Measurements from ENCODE around the gene RIMBP2.

The RIMBP2 gene

DNA sequence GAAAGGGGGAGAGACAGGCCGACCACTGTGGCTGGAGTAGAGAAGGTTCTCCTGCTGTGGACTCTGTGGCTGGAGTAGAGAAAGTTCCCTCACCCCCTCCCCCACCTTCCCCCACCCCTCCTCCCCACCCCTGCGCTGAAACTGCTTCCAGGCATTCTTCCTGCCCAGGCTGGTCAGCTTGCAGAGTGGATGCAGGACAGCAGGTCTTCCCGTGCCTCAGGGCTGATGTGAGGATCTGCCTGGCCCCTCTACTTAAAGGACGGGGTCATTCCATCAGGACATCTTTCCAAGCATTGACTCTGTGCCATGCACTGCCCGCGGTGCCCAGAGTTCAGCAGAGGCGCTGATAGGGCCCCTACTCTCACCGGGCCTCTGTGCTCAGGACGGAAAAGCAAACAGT lies 13.2 kb upstream of the RIMBP2 start:
- no peak for DNase-seq

DNA sequence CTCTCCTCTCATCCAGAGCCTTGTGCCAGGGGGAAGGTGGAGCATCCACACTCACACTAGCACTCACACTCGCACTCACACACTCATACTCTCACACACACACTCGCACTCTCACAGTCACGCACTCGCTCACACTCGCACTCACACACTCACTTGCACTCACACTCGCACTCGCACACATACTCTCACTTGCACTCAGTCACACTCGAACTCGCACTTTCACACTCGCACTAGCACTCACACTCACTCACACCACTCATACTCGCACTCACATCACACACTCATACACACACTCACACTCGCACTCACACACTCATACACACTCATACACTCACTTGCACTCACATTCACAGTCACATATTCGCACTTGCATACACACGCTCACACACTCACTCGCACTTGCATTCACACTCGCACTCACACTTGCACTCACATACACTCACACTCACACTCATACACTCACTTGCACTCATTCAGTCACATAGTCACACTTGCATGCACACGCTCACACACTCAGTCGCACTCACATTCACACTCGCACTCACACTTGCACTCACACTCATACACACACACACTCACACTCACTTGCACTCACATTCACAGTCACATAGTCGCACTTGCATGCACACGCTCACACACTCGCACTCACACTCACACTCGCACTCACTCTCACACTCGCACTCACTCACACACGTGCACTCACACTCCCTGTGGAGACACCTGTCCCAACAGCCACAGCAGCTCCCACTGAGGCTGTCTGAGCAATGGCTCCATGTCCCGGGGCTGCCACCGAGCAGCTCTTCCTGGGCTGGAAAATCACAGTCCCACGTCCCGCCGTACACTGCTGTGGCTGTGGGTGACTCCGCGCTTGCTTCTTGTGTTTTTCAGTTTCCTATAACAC lies 12.3 kb upstream of the RIMBP2 start:
- DNase-seq, result no peak

DNA sequence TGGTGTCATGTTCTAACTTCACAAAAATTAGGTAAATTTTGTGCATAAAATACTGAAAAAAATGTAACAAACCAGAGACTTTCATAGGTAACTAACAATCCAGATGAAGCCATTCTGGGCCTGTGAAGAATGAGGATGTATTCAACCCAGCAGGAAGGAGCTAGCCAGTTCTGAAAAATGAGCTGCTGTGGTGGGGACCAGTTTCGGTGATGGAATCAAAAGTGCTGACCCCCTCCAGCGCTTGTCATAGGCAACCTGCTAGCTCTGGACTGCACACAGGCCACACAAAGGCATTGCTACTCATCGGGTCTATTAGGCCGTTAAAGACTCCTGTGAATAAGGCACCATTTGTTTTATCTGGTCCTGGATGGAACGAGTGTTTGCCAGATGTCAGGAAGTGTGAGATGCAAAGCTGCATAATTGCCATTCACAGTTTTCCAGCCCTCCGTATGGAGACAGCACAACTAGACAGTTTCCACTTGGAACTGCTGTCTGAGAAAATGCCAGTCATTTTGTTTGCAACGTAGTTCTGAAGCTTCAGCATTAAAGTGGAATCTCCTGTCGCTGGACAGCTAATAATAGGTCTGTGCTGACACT lies 3.3 kb upstream of the RIMBP2 start:
- no peak for DNase-seq

DNA sequence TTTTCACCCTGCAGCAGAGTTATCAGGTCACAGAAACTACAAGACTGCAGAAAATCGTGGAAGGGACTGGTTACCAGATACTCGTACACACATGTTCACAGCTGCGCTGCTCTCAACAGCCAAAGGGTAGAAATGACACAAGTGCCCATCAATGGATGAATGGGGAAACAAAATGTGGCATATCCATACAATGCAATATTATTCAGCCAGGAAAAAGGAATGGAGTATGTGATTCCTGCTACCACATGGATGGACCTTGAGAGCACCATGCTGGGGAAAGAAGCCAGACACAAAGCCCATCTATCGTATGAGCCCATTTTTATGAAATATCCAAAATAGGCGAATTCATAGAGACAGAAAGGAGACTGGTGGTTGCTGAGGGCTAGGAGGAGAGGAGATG lies 1.7 kb upstream of the RIMBP2 start:
- no peak for DNase-seq

DNA sequence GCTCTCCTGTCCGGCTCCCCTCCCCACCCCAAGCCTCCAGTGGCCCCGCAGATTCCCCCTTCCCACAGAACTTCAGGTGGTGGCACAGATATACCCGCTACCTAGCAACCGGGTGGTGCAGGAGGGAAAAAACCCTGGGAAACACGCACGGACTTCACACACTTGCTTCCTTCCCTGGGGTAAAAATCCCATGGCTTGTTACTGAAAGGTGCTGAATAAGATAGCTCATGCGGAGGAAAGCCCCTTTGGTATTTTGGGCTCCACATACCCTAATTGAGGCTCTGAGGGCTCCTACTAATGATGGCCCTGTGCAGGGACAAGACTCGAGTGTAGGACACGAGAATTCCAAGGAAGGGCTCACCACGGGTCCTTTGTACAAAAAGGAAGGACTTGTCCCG lies 869 bp upstream of the RIMBP2 start:
- DNase-seq, result no peak

DNA sequence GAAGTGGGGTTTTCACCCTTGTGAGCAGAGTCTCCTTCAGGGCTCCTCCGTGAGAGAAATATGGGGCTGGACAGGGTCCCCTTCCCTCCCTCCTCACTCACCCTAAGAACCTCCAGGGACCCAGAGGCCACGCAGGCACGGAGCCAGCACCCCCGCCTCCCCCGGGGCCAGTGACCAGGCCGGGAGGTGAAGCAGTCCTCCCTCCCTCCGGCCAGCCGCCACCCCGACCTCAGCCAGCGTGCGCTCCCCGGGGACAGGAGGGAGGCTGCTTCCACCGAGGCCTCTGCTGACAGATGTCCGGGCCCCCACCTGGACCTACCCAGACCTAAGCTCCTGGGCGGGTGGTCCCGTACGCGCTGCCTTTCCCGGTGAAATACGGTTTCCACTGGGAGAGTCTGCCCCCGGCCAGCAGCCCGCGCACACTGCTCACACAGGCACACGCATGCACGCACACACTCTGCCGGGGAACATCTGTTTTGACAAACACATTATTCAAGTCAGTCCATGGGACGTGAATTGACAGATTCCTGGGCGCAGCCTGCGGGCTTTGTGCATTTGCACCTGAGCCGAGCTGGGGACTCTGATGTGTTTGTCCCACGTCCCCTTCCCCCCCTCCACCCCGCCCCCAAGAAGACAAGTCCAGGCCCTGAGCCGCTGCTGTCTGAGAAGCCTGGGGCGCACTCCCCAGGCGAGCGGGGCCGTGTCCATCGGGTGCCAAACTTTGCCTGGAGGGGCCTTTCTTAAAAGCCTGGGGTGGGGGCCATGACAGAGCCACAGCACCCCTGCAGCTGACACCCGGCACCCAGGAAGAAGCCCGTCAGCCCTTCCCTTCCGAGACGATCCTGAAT lies 725 bp downstream of the RIMBP2 start:
- no peak for DNase-seq

DNA sequence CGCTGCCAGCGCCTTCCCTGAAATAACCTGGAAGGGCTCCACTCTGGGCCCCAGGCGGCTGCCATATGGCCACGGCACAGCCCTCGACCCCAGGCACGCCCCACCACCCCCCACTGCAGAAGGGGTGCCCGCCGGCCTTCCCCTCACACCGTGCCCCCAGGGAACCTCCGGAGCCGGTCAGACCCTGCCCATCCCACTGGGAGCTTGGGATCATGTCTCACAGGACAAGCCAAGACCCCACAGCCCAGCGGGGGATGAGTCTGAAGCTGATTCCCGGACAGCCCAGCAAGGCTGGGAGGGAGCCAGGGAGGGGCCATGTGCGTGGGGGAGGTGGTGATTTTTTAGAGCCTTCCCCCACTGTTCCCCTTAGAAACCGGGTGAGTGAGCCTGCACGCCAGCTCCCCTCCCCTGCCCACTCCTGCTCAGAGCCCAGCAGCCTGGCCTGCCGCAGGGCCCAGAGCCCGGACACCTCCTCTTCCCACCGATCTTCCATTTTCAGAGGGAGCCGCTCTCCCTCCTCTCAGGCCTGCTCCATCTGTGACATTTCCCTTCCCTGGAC lies 1.4 kb downstream of the RIMBP2 start:
- no peak for DNase-seq

DNA sequence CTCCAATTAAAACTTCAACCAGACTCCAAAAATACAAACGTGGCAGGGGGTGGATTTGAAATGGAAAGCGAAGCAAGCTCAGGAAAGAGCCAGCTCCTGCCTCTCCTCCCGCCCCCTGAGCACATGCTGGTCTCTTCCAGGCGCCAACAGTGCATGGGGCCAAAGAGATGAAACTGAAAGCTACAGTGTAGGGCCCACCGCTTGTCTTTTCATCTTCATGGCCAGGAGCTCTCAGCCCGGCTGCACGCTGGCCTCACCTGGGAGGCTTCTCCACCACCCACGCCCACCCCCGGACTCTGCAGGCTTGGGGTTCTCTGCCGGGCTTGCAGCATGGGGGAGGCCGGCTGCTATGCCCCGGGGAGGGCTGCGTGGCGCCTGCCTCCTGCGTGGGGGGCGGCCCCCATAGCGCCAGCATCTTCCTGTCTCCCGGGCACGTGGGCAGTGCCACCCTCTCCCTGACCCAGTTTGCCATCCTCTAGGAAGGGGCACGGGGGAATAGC lies 2.0 kb downstream of the RIMBP2 start:
- no peak for DNase-seq

DNA sequence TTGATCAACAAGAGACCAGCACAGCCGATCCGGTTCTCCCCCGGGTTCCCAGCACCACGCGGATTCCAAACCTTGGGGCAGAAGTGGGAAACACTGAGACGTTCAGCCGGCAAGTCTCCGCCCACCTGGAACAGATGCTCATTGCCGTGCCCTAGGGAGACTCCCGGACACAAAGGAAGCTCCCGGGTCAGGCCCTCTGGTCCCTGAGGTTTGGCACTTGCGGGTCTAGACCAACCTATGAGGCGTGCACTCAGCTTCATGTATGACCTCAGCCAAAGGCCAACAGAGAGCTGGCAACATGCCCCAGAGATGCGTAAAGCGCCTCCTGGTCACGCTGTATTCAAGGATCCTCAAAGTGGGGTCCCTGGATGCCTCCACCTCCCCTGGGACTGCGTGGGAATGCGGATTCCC lies 2.5 kb downstream of the RIMBP2 start:
- no peak for DNase-seq

DNA sequence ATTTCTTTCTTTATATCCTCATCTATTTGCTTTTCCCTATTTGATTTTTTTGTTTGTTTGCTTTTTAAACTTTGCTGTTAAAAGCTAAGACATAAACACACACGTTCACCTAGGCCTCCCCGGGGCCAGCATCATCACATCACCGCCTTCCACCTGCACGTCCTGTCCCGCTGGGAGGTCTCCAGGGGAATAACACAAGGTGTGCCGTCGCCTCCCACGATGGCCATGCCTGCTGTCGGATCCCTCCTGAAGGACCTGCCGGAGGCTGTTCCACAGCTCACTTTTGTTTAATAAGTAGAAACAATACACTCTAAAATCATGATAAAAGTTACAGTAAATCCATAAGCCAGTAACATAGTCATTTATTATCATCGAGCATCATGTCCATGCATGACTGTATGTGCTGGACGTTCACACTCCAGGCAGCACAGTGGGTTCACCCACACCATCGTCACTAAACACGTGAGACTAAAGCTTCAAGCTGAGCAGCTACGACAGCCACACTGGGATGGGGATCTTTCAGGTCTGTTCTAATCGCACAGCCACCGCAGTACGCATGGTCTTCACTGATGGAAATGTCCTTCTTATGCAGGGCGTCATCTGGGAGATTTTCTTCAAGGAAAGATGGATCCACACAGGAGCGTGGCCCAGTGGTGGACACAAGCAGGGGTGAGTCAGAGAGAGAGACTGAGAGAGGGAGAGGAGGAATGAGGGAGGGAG lies 3.6 kb downstream of the RIMBP2 start:
- no peak for DNase-seq

DNA sequence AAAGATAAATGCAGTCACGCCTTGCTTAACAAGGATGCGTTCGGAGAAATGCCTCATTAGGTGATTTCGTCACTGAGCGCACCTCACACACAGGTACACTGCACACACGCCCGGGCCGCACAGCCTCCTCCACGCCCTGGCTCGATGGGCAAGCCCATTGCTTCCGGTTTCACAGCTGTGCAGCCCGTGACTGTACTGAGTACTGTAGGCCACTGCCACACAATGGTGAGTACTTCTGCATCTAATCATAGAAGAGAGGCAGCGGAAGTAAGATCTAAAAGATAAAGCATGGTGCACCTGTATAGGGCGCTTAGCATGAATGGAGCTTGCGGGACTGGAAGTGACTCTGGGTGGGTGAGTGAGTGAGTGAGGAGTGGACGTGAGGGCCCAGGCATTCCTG lies 4.3 kb downstream of the RIMBP2 start:
- DNase-seq, result no peak

DNA sequence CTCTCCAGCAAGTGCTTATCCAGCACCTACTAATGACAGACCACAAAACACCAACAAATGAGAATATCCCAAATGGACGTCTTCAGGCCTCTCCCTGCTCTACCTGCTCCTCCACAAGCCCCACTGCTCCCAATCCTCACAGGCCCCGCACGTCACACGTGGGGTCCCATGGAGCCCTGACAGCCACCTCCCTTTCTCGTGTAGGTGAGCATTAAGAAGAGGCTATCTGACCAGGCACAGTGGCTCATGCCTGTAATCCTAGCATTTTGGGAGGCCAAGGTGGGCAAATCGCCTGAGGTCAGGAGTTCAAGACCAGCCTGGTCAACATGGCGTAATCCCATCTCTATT lies 5.4 kb downstream of the RIMBP2 start:
- DNase-seq, result no peak

DNA sequence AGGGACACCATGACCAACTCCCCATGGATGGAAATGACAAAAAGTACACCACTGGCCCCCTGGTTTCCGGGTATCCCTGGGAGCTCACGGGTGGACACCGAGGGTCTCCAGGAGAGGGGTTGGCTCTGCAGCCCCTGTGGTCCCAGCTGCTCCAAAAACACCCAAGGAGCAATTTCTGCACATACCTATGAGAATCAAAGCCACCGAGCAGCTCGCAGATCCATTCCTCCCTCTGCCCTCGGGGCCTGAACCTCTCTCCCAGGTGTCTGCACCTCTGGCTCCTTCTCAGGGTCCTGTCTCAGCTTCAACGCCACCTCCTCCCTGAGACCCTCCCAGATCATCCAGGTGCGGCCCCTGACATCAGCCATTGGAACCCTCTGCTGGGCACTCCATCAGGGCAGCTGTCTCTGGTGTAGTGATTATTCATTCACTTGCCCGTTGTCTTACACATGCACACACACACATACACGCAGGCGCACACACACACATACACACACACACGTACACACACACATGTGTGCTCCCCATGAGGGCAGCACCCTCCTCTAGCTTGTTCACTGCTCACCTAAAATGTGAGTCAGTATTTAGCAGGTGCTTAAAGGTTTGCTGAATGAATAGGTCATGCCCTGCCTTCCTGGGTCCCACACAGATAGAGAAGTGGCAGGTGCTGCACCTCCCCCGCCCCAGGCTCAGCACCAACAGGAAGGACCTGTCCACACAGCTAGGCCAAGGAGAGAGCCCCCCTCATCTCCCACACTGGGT lies 5.9 kb downstream of the RIMBP2 start:
- DNase-seq, result no peak

DNA sequence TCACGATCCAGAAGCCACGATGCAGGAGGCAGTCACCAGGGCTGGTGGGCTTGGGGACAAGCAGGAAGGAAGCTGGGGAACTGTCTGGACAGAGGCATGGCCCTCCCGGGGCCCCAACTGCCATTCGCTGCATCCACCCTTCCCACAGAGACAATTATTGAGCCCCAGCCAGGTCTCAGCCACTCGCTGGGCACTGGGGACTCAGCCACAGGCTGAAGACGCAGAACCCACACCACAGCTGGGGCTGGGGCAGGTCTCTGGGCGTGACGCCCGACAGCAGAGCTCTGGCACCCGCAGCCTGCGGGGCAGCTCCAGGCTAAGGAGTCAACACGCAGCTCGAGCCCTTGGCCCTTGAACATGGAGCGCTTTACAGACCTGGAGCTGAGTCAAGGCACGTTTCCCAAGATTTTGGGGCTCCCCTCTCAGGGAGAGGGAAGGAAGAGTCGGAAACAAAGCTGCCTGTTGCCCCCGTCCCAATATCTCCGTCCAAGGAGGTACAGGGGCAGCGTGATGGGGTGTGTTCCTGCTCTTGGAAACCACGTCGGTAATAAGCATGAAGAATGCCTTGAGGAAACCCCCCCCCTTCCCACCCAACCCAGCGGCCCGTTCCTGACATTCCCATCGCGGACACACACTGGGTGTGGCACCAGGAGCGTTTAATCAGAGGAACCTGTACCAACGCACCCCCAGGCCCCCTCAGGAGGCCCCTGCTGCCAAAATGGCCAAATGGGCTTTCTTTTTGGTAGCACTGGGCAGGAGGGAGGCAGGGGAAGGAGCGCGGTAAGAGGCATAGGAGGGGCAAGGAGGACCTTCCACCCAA lies 6.7 kb downstream of the RIMBP2 start:
- no peak for DNase-seq

DNA sequence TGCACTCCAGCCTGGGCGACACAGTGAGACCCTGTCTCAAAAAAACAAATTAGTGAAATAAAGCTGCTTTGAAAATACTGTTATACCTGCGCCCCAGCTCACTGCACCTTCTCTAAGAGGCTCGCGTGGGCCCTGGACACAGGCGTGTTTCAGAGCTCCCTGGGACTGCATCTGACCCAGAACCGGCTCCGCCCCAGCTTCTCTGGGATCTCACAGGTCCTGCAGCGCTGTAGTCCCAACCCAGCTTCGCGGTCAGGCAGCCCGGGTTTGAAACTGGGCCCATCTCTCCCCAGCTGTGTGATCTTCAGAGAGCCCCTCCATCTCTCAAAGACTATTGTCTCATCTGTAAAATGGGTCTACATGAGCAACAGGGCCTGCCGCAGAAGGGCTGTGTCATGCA lies 7.5 kb downstream of the RIMBP2 start:
- no peak for DNase-seq

DNA sequence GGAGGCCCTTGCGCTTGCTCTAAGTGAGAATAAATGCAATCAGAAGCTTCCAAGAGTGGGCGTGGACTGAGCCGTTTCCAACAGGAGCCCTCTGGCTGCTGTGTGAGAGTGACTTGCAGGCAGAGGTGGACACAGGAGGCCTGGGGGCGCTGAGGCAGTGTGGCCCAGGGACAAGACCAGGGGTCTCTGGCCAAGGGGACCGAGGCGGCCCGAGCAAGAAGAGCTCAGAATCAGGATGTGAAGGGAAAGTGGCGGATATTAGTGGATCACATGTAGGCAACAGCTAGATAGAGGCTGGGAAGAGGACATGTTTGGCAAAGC lies 8.6 kb downstream of the RIMBP2 start:
- no peak for DNase-seq

DNA sequence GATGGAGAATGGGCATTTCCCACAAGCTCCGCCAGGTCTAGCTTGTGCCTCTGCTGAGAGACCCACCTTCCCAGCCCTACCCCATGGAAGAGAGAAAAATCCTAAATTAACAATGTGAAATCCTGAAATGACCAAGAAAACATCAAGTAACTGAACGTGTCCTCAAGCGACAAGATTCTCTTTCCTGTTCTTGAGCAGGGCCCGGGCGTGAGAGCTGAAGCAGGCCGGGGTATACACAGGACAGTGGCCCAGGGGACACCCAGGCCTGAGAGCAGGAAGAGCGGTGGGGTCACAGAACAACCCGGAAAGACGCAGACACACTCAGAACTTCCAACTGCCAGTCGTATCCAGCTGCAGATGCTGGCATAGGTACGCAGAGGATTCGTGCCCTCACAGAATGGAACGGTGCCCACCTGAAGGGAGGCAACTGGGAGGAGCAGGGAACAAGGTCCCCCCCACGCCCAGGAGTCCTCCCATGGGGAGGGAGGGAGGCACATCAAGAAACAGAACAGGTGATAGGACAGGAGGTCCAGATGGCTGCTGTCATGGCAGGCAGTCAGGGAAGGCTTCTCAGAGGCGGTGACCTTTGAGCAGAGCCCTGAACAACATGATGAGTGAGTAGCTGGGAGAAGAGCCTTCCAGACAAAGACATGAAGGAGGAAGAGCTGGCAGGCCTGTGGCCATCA lies 9.1 kb downstream of the RIMBP2 start:
- DNase-seq, result no peak

DNA sequence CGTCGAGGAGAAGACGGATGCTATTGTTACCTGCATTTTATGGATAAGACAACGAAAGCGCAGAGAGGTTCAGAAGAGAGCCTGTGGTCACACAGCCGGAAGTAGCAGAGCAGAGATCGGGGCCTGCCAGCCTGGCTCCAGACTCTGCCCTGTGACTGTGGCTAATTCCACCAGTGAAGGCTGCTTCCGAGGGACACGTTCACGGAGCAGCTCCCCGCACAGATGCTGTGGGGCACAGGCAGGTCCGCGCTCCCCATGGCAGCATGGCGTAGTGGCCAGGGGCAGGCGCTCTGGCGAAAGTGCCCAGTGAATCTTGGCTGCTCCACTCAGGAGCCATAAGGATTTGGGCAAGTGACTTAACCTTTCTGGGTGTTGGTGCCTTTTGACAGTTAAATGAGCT lies 9.8 kb downstream of the RIMBP2 start:
- no peak for DNase-seq

DNA sequence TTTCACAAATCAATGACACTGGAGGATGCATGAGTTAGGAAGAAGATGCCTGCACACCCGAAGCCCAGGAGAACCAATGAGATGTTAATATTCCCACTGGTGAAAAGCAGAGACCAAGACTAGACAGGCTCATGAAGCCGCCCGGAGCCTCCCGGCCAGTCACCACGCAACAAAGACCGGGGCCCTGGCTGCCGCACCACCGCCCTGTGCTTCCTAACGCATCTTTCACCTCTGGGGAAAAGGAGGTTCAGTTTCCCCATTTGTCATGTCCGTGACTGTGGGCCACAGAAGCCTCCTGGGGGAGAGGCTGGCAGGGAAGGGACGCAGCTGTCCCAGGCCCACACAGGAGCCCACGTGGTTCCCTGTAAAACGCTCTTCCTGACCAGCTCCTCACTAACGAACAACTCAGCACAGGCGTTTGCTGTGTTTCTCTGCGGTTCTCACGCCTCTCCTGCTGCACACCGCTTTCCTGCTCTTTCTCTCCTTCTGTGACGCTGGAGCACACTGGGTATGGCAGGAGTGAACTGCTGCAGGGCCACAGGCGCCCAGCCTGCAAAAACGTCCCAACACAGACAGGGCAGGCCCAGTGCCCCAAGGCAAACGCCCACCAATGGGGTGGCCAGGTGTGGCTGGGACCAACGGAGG lies 10.8 kb downstream of the RIMBP2 start:
- no peak for DNase-seq

DNA sequence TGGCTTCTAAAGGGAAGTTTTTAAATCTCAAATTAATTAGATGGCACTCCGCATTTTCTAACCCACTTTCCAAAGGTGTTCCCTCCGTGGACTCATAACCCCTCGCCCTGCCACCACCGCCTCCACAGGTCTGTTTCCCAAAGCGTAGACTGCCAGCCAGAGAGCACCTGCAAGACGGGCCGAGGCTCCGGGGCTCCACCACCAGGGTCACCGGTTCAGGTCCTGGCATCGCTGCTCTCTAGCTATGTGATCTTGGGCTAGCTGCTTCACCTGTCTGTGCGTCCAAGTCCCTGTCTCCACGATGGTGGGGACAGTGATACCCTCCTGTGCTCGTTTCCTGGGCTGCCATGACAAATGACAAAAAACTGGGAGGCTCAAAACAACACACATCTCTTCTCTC lies 11.5 kb downstream of the RIMBP2 start:
- DNase-seq, result no peak

Measured in T-helper 1 cell (primary cell).